B cell (primary cell): ENCODE data around the gene GSDME. TPM values are rescaled to one million over a fixed set of nuclear protein-coding genes. Genes with fewer than 3 reads are reported as not detected.

ENCODE experiments used
- ATAC-seq: fragments of 200-7000 bp; cut with Tn5 transposase; one replicate; pipeline ENCODE4 v1.10.0; 2021; ENCODE audit warnings: low read depth, mild to moderate bottlenecking, moderate number of reproducible peaks, moderate library complexity
- CTCF ChIA-PET: fragments of 350-600 bp; sonication (Branson Sonifier 250); formaldehyde crosslinking; loops from one replicate; lab custom pipeline; 2021; ENCODE audit warnings: antibody characterized with exemption, inconsistent platforms; lab: Charles Lee
- POLR2A ChIA-PET: fragments of 350-600 bp; sonication (Branson Sonifier 250); formaldehyde crosslinking; loops from one replicate; lab custom pipeline; 2021; ENCODE audit warnings: antibody characterized with exemption; lab: Charles Lee
- DNase-seq: peaks from one replicate; pipeline ENCODE4 v3.0.0; 2013
- H2AFZ ChIP-seq: 2 replicates; pipeline ENCODE4 v1.6.1; 2012; ENCODE audit warnings: mild to moderate bottlenecking, low read depth, low read length; ENCODE audit not compliant: insufficient read depth, poor library complexity, severe bottlenecking
- H3K27ac ChIP-seq, 2 donors: 1 replicate in 1 of 2; 2 replicates in 1 of 2; pipeline ENCODE4 v1.5.1; 2012 to 2013; ENCODE audit warnings: low read length in 2 of 2, mild to moderate bottlenecking in 2 of 2, moderate library complexity in 1 of 2
- H3K27me3 ChIP-seq, 4 experiments: fragments of 200-600 bp in 1 of 4; sonication (generic) in 1 of 4; replicated peaks in 1 of 4; 1 replicate in 2 of 4; 2 replicates in 2 of 4; pipeline versions ENCODE4 v1.6.1 to v1.7.0; 2013 to 2016; ENCODE audit warnings: low read length in 3 of 4, mild to moderate bottlenecking in 2 of 4, mixed read lengths in 1 of 4, moderate library complexity in 1 of 4; ENCODE audit not compliant: insufficient read depth in 4 of 4, control insufficient read depth in 3 of 4; ENCODE audit errors: control extremely low read depth in 1 of 4
- H3K36me3 ChIP-seq, 2 experiments: replicated peaks in 1 of 2; 1 replicate in 1 of 2; 2 replicates in 1 of 2; pipeline versions ENCODE4 v1.6.1 to v1.7.1; 2013; ENCODE audit warnings: low read length in 1 of 2; ENCODE audit not compliant: insufficient read depth in 2 of 2, control insufficient read depth in 1 of 2; ENCODE audit errors: control extremely low read depth in 1 of 2, extremely low read depth in 1 of 2
- H3K4me1 ChIP-seq, 2 donors: fragments of 200-600 bp in 1 of 2; sonication (generic) in 1 of 2; 1 replicate in 1 of 2; 2 replicates in 1 of 2; pipeline versions ENCODE4 v1.5.1 to v1.6.1; 2013 to 2017; ENCODE audit warnings: low read length in 2 of 2; ENCODE audit not compliant: control insufficient read depth in 2 of 2, insufficient read depth in 2 of 2
- H3K4me2 ChIP-seq: replicated peaks from 2 replicates; pipeline ENCODE3; 2012; ENCODE audit warnings: mild to moderate bottlenecking, low read depth, low read length; ENCODE audit not compliant: poor library complexity, severe bottlenecking
- H3K4me3 ChIP-seq, 5 experiments: fragments of 200-600 bp in 1 of 5; sonication (generic) in 1 of 5; 1 replicate in 3 of 5; 2 replicates in 2 of 5; pipeline versions ENCODE4 v1.5.1 to v1.7.0; 2011 to 2016; ENCODE audit warnings: low read length in 4 of 5, mild to moderate bottlenecking in 4 of 5, low read depth in 2 of 5, control low read depth in 1 of 5, moderate library complexity in 1 of 5; ENCODE audit not compliant: insufficient read depth in 1 of 5; ENCODE audit errors: control extremely low read depth in 1 of 5, extremely low read depth in 1 of 5
- H3K79me2 ChIP-seq: fragments of 200-600 bp; sonication (generic); one replicate; pipeline ENCODE4 v1.6.0; 2016; ENCODE audit warnings: low read length; ENCODE audit not compliant: control insufficient read depth, insufficient read depth
- H3K9ac ChIP-seq: fragments of 200-600 bp; sonication (generic); 2 replicates; pipeline ENCODE4 v1.6.1; 2017; ENCODE audit warnings: mild to moderate bottlenecking, low read length, moderate library complexity
- H3K9me3 ChIP-seq, 3 donors: one replicate each; pipeline versions ENCODE4 v1.6.1 to v1.7.1; 2013; ENCODE audit warnings: low read length in 2 of 3; ENCODE audit not compliant: control insufficient read depth in 2 of 3, insufficient read depth in 1 of 3; ENCODE audit errors: control extremely low read depth in 1 of 3
- H4K20me1 ChIP-seq: 2 replicates; pipeline ENCODE4 v1.6.0; 2012; ENCODE audit warnings: mild to moderate bottlenecking, low read length; ENCODE audit not compliant: insufficient read depth, control insufficient read depth, poor library complexity, severe bottlenecking
- H3K27ac Mint-ChIP-seq: one replicate; pipeline ENCODE4 v1.8.0; 2021; ENCODE audit warnings: mixed read lengths
- H3K27me3 Mint-ChIP-seq: one replicate; pipeline ENCODE4 v1.8.0; 2021; ENCODE audit warnings: mixed read lengths
- H3K4me1 Mint-ChIP-seq: one replicate; pipeline ENCODE4 v1.8.0; 2021; ENCODE audit warnings: mixed read lengths
- H3K4me3 Mint-ChIP-seq: one replicate; pipeline ENCODE4 v1.8.0; 2021; ENCODE audit warnings: mixed read lengths
- H3K9me3 Mint-ChIP-seq: one replicate; pipeline ENCODE4 v1.8.0; 2022; ENCODE audit warnings: mixed read lengths; ENCODE audit not compliant: insufficient read depth
- CTCF ChIP-seq: fragments of 200-600 bp; IDR thresholded peaks from one replicate; pipeline ENCODE4 v1.8.0; 2022; ENCODE audit warnings: antibody characterized with exemption, mild to moderate bottlenecking
- EZH2 ChIP-seq: IDR thresholded peaks from 2 replicates; pipeline ENCODE4 v1.6.1; 2012; ENCODE audit warnings: borderline replicate concordance, low read depth, mild to moderate bottlenecking, moderate library complexity, low read length; ENCODE audit not compliant: insufficient read depth, poor library complexity, severe bottlenecking
- WGBS: methylation state at CpG from one replicate; pipeline ENCODE4 v1.1.5; 2013; ENCODE audit warnings: missing lambda C conversion rate; ENCODE audit not compliant: insufficient coverage; 5-methylcytosine and 5-hydroxymethylcytosine counted together
- intact Hi-C: fragments of 100-400 bp; cut with micrococcal nuclease; formaldehyde crosslinking; loops from one replicate; pipeline ENCODE4 v1.10.0; 2022
- polyA plus RNA-seq: library from polyadenylated mRNA; depleted of rRNA; stranded (reverse); fragments of >200 nt; gene quantifications from 2 replicates; pipeline ENCODE4 v1.2.3, GENCODE V29; 2012
- total RNA-seq, 2 donors: library from RNA; stranded (reverse); fragments of 120-200 nt in 1 of 2; gene quantifications; 1 replicate in 1 of 2; 2 replicates in 1 of 2; pipeline versions ENCODE4 v1.2.3 to v1.2.4, GENCODE V29; 2013 to 2022

The GSDME gene
- total and polyA plus RNA-seq, 2 donors (not counting 1 experiment from before 2014, with no cell fraction given): 7.0 to 11.9 TPM

DNA sequence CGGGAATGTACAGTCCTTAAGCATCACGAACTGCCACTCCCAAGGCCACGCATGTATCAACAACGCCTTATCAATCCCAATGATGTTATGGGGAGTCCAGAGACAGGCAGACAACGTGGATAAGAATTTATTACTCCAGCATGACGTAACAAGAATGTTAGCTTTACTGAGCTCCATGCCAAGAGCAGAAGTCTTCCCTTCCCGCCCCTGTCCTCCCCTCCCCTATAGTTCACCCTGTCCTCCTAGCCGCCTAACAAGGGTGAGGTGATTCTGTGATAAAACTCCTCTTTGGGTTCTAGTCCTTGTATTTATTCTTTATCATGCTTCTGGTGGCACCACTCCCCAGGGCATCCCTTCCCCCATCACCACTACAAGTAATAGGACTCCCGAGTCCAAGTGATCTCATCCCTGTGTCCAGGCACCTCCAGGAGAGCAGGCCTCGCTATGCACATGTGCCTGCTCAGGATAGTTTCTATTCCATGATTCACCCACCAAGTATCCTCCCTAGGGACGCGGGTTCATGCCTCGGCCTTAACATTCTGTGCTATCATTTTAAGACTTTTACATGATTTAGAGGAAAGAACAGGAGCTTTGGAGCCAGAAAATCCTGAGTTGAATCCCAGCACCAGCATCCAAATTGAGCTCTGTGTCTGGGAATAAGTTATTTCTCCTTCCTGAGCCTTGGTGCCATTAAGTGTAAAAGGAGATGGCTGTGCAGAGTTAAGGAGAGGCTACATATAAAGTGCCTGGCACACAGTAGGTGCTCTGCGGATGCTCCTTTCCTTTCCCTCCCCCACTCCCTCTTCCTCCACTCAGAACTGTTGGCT lies 15.4 kb downstream of the GSDME start:
- Histone ChIP-seq H4K20me1 (no peaks in the 10 kb centered on the region), H3K27me3 (no peaks in the 10 kb centered on the region), H3K4me1 (no peaks in the 10 kb centered on the region), H3K4me2 (no peak overlapping the region), H3K36me3 (no peaks in the 10 kb centered on the region), H3K9me3 (peaks cover 0 to 7% (median 1%) of the 10 kb centered on the region in 3 donors), H3K9ac (no peak overlapping the region), H2AFZ (no peak overlapping the region), H3K79me2 (no peaks in the 10 kb centered on the region), H3K27ac (no peak overlapping the region), H3K4me3 (no peak overlapping the region)
- CTCF ChIA-PET: interaction anchor here (0.8 to 1.5 kb wide), 3 partner anchors 26 to 329 kb away, joined by 3 to 5 read pairs (median 3); no protein-coding TSS in a partner anchor
- TF ChIP-seq CTCF (no peak), EZH2 (no peak)
- WGBS: 94% methylated on average over 6 of the region's 14 CpGs
- DNase-seq (no peak), ATAC-seq (no peak)
- Mint-ChIP-seq H3K9me3 (peaks cover 13% of the 10 kb centered on the region), H3K27ac (no peak overlapping the region), H3K4me1 (no peaks in the 10 kb centered on the region), H3K27me3 (peaks cover 8% of the 10 kb centered on the region), H3K4me3 (no peak overlapping the region)
- POLR2A ChIA-PET: no interaction called here
- intact Hi-C loops: no loop called here

GRCh38 chr7:24740871-24741270 lies 16.4 kb downstream of the GSDME start:
- Histone ChIP-seq H3K27me3 (no peaks in the 10 kb centered on the region), H3K27ac (no peak overlapping the region), H4K20me1 (no peaks in the 10 kb centered on the region), H3K79me2 (no peaks in the 10 kb centered on the region), H3K9ac (no peak overlapping the region), H3K4me1 (no peaks in the 10 kb centered on the region), H3K4me2 (no peak overlapping the region), H2AFZ (no peak overlapping the region), H3K4me3 (no peak overlapping the region), H3K9me3 (peaks cover 0 to 7% (median 1%) of the 10 kb centered on the region in 3 donors), H3K36me3 (no peaks in the 10 kb centered on the region)
- intact Hi-C loops: no loop called here
- peaks cover 15% of the 10 kb centered on the region for H3K9me3 Mint-ChIP-seq
- TF ChIP-seq CTCF (no peak), EZH2 (no peak)
- peaks cover 12% of the 10 kb centered on the region for H3K27me3 Mint-ChIP-seq
- H3K27ac Mint-ChIP-seq: no peak overlapping the region
- ChIA-PET POLR2A (no interaction called here), CTCF (interaction anchor here (0.6 to 1.0 kb wide), 2 partner anchors 25 to 329 kb away, joined by 3 to 5 read pairs; no protein-coding TSS in a partner anchor)
- DNase-seq (no peak), ATAC-seq (no peak)
- no peaks in the 10 kb centered on the region for H3K4me1 Mint-ChIP-seq
- no peak overlapping the region for H3K4me3 Mint-ChIP-seq
- 100% methylated on average over 5 of the region's 9 CpGs for WGBS
